Measurements from ENCODE around the gene MEIOC. TPM values are rescaled to one million over a fixed set of nuclear protein-coding genes. Genes with fewer than 3 reads are reported as not detected.

MEIOC gene
- total and polyA plus RNA-seq, 4 donors: 0.02 to 0.08 TPM; not detected in 2

DNA sequence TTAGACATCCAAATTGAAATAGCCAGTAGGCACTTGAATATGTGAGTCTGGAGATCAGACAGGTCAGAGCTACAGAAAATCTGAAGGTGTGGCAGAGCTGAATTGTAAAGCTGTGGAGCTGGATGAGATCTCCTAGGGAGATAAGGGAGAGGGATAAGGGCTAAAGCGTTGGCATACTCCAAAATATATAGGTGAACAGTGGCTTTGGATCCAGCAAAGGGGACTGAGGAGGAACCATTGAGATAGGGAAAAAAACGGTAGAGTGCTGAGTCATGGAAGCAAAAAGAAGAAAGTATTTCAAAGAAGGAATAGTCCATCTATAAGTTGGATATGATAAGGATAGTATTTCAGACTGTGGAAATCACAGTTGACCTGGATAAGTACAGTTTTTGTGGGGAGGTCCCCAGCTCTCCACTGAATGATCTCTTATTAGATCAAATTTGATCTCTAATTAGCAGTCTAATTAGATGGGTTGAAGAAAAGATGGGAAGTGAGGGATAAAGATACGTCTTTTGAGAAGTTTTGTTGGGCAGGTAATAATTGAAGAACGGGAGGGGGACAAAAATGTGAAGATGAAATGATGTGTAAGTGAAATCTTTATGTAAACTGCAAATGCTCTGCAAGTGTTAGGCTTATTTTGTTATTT lies 51.6 kb downstream of the MEIOC start:
- peak overlapping the region; percentile 94 for H3K4me3 ChIP-seq
- H3K9ac ChIP-seq (ENCODE audit: insufficient read depth in 1 of 2, low read length in 2 of 2): peak overlapping the region; percentile 64 to 82
- DNase-seq: no peak
- peaks cover 0 to 13% (median 5%) of the 10 kb centered on the region in 5 donors for H3K4me1 ChIP-seq (ENCODE audit: control insufficient read depth in 5 of 5, insufficient read depth in 5 of 5, low read length in 5 of 5)
- WGBS, 2 donors: 19 to 28% methylated on average over 4 of the region's 4 CpGs
- peaks cover 0 to 3% (median 0%) of the 10 kb centered on the region in 4 donors for H3K36me3 ChIP-seq (ENCODE audit: control insufficient read depth in 4 of 4, insufficient read depth in 4 of 4, low read length in 4 of 4)
- H3K27me3 ChIP-seq (ENCODE audit: control insufficient read depth in 3 of 3, insufficient read depth in 3 of 3, low read length in 2 of 3): no peaks in the 10 kb centered on the region
- ATAC-seq (ENCODE audit: insufficient read depth, low FRiP score): no peak
- peak overlapping the region; percentile 27 to 51 for H3K27ac ChIP-seq (ENCODE audit: low read depth in 1 of 2, low read length in 1 of 2)
- H3K9me3 ChIP-seq (ENCODE audit: control insufficient read depth in 4 of 4, insufficient read depth in 3 of 4, low read length in 3 of 4): no peaks in the 10 kb centered on the region
- TF ChIP-seq CTCF (IDR thresholded peaks at IDR 0.05; ENCODE audit: control extremely low read depth, extremely low read depth): no peak

DNA sequence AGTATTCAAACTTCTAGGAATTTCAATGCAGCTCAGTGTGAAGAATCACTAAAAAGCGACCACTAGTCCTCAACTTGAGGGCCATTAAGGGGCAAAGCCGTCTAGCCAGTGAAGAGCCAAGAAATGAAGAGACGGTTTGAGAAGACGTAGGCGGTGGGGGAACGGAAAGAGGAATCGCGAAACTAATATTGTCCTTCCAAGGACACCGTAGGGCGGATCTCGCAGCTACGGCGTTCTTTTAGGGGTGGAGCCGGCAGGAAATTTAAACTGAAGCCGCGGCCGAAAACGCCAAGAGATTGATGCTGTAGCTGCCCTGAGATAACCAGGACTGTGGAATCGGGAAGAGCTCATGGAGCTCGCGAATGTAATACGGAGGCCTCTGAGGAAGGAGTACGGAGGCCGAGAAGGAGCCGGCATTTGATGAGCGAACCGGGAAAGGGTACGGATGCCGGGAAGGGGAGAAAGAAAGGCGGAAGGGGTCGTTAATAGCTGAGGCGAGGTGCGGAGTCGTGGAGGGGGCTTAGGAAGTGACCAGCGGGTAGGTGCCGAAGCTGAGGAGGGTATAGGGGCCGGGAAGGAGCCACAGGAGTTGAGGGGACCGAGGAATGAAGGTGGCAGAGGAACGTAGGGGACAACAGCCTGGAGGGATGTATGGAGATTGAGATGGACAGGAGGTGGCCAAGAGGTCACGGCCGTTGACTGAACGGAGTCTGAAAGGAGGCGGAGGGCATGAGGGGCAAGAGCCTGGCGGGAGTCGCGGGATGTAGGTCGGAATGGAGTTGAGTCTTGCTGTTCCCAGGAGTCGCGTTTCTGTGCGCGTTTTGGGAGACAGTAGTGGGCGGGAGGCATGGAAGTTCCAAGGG lies 52.4 kb downstream of the MEIOC start, which contains the start of gene DBF4B:
DBF4B (plus strand) TSS at position 265 of the 863 bp plus-strand sequence; CDS start at position 421, 156 bp downstream.
- Histone ChIP-seq H3K27me3 (ENCODE audit: control insufficient read depth in 3 of 3, insufficient read depth in 3 of 3, low read length in 2 of 3) (no peaks in the 10 kb centered on the region), H3K4me1 (ENCODE audit: control insufficient read depth in 5 of 5, insufficient read depth in 5 of 5, low read length in 5 of 5) (peaks cover 0 to 13% (median 5%) of the 10 kb centered on the region in 5 donors), H3K9me3 (ENCODE audit: control insufficient read depth in 4 of 4, insufficient read depth in 3 of 4, low read length in 3 of 4) (no peaks in the 10 kb centered on the region), H3K4me3 (peak within 1 kb of the TSS; percentile 94), H3K27ac (ENCODE audit: low read depth in 1 of 2, low read length in 1 of 2) (peak within 1 kb of the TSS; percentile 27 to 51), H3K9ac (ENCODE audit: insufficient read depth in 1 of 2, low read length in 2 of 2) (peak within 1 kb of the TSS; percentile 64 to 82), H3K36me3 (ENCODE audit: control insufficient read depth in 4 of 4, insufficient read depth in 4 of 4, low read length in 4 of 4) (peaks cover 0 to 3% (median 0%) of the 10 kb centered on the region in 4 donors)
- DNase-seq: peak; percentile 92 to 98 (median 95)
- TF ChIP-seq CTCF (IDR thresholded peaks at IDR 0.05; ENCODE audit: control extremely low read depth, extremely low read depth): peak; percentile 2
- ATAC-seq (ENCODE audit: insufficient read depth, low FRiP score): peak; percentile 85
- 1% methylated on average over 52 of the region's 52 CpGs for WGBS, 2 donors

GRCh38 chr17:44719444-44719843 lies 63.2 kb downstream of the MEIOC start:
- no peak for TF ChIP-seq CTCF (IDR thresholded peaks at IDR 0.05; ENCODE audit: control extremely low read depth, extremely low read depth)
- H3K4me3 ChIP-seq: no peak overlapping the region

More at GRCh38 chr17:44719444-44719843, 63.2 kb downstream of the MEIOC start:
- DNase-seq: no peak
- Histone ChIP-seq H3K9me3 (ENCODE audit: control insufficient read depth in 4 of 4, insufficient read depth in 3 of 4, low read length in 3 of 4) (no peaks in the 10 kb centered on the region), H3K4me1 (ENCODE audit: control insufficient read depth in 5 of 5, insufficient read depth in 5 of 5, low read length in 5 of 5) (no peaks in the 10 kb centered on the region), H3K36me3 (ENCODE audit: control insufficient read depth in 4 of 4, insufficient read depth in 4 of 4, low read length in 4 of 4) (peaks cover 0 to 2% (median 0%) of the 10 kb centered on the region in 4 donors), H3K9ac (ENCODE audit: insufficient read depth in 1 of 2, low read length in 2 of 2) (no peak overlapping the region), H3K27ac (ENCODE audit: low read depth in 1 of 2, low read length in 1 of 2) (no peak overlapping the region), H3K27me3 (ENCODE audit: control insufficient read depth in 3 of 3, insufficient read depth in 3 of 3, low read length in 2 of 3) (no peaks in the 10 kb centered on the region)
- no peak for ATAC-seq (ENCODE audit: insufficient read depth, low FRiP score)
- 93 to 97% methylated on average over 1 of the region's 1 CpG for WGBS, 2 donors

Data from lung (tissue), 12 donors.